B cell (primary cell): Measurements from ENCODE around the gene KCNC2.

Source experiments
- EZH2 ChIP-seq: IDR thresholded peaks from 2 replicates; pipeline ENCODE4 v1.6.1; 2012; ENCODE audit warnings: borderline replicate concordance, low read depth, mild to moderate bottlenecking, moderate library complexity, low read length; ENCODE audit not compliant: insufficient read depth, poor library complexity, severe bottlenecking
- TF ChIP-seq, protein P1 (sequence below): fragments of 200-600 bp; IDR thresholded peaks from one replicate; pipeline ENCODE4 v1.8.0; 2022; ENCODE audit warnings: antibody characterized with exemption, mild to moderate bottlenecking

DNA sequence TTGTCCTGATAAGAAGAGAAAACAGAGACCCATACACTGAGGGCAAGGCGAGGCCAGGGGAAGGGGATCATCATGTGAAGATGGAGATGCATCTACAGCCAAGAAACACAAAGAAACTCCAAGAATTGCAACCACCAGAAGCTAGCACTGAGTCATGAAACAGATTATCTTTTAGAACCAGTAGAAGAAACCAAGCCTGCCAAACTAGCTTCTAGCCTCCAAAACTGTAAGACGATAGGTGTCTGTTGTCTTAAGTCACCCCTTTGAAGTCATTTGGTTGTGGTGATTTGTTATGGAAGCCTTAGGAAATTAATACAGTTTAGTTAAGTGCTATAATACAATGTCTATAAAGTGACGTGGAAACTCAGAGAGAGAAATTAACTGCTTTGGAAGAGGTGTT lies 15.4 kb downstream of the KCNC2 start:
- TF ChIP-seq, protein P1, sequence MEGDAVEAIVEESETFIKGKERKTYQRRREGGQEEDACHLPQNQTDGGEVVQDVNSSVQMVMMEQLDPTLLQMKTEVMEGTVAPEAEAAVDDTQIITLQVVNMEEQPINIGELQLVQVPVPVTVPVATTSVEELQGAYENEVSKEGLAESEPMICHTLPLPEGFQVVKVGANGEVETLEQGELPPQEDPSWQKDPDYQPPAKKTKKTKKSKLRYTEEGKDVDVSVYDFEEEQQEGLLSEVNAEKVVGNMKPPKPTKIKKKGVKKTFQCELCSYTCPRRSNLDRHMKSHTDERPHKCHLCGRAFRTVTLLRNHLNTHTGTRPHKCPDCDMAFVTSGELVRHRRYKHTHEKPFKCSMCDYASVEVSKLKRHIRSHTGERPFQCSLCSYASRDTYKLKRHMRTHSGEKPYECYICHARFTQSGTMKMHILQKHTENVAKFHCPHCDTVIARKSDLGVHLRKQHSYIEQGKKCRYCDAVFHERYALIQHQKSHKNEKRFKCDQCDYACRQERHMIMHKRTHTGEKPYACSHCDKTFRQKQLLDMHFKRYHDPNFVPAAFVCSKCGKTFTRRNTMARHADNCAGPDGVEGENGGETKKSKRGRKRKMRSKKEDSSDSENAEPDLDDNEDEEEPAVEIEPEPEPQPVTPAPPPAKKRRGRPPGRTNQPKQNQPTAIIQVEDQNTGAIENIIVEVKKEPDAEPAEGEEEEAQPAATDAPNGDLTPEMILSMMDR: no peak
- no peak for TF ChIP-seq EZH2
